Hepatocyte (in vitro differentiated cells): ENCODE measurements around the gene FLOT1.

ENCODE experiments used
- CTCF ChIP-seq: fragments of 200-600 bp; sonication (generic); IDR thresholded peaks from 2 replicates; pipeline ENCODE4 v1.5.1; 2016; ENCODE audit warnings: antibody characterized with exemption, mild to moderate bottlenecking; ENCODE audit not compliant: poor library complexity
- EZH2 ChIP-seq: fragments of 200-600 bp; sonication (generic); IDR thresholded peaks from 2 replicates; pipeline ENCODE4 v1.6.1; 2016; ENCODE audit warnings: antibody characterized with exemption, mild to moderate bottlenecking, borderline replicate concordance
- EZH2phosphoT487 ChIP-seq: fragments of 200-600 bp; sonication (generic); IDR thresholded peaks from one replicate; pipeline ENCODE4 v1.6.1; 2018; ENCODE audit warnings: antibody characterized with exemption, mild to moderate bottlenecking, low read depth, moderate library complexity; ENCODE audit not compliant: unreplicated experiment, severe bottlenecking

GRCh38 chr6:30725713-30726505, 16.6 kb downstream of the FLOT1 start:
- TF ChIP-seq EZH2, result no peak
- no peak for TF ChIP-seq CTCF
- no peak for TF ChIP-seq EZH2phosphoT487
